Activated CD8-positive, alpha-beta T cell treated with anti-CD3 and anti-CD28 coated beads for 36 hours (primary cell): ENCODE measurements around the gene CDH2. TPM values are rescaled to one million over a fixed set of nuclear protein-coding genes. Genes with fewer than 3 reads are reported as not detected.

Experiments used
- ATAC-seq: fragments of 200-7000 bp; cut with Tn5 transposase; one replicate; pipeline ENCODE4 v1.10.0; 2021; ENCODE audit warnings: mild to moderate bottlenecking, moderate library complexity
- CTCF ChIA-PET: fragments of 350-600 bp; sonication (Branson Sonifier 250); formaldehyde crosslinking; loops from one replicate; lab custom pipeline; 2021; ENCODE audit warnings: antibody characterized with exemption; lab: Charles Lee
- POLR2A ChIA-PET: fragments of 350-600 bp; sonication (Branson Sonifier 250); formaldehyde crosslinking; loops from one replicate; lab custom pipeline; 2021; ENCODE audit warnings: antibody characterized with exemption; lab: Charles Lee
- DNase-seq: peaks from one replicate; pipeline ENCODE4 v3.0.0-alpha.2; 2020
- H3K27ac Mint-ChIP-seq: one replicate; pipeline ENCODE4 v1.8.0; 2021; ENCODE audit warnings: mild to moderate bottlenecking, mixed read lengths
- H3K27me3 Mint-ChIP-seq: one replicate; pipeline ENCODE4 v1.8.0; 2021; ENCODE audit warnings: mixed read lengths
- H3K36me3 Mint-ChIP-seq: one replicate; pipeline ENCODE4 v1.8.0; 2021; ENCODE audit warnings: low read depth, mixed read lengths
- H3K4me1 Mint-ChIP-seq: one replicate; pipeline ENCODE4 v1.8.0; 2021; ENCODE audit warnings: low read depth, mixed read lengths
- H3K4me3 Mint-ChIP-seq: one replicate; pipeline ENCODE4 v1.8.0; 2021; ENCODE audit warnings: mild to moderate bottlenecking, moderate library complexity, mixed read lengths
- H3K9me3 Mint-ChIP-seq: one replicate; pipeline ENCODE4 v1.8.0; 2021; ENCODE audit warnings: mixed read lengths
- intact Hi-C: fragments of 100-400 bp; cut with micrococcal nuclease; formaldehyde crosslinking; loops from one replicate; pipeline ENCODE4 v1.10.0; 2022
- total RNA-seq, 2 experiments: library from RNA; stranded (reverse); gene quantifications; one replicate each; pipeline ENCODE4 v1.2.3, GENCODE V29; 2021
- TF ChIP-seq, protein P1 (sequence below): fragments of 200-600 bp; IDR thresholded peaks from one replicate; pipeline ENCODE4 v1.8.0; 2022; ENCODE audit warnings: antibody characterized with exemption, mild to moderate bottlenecking

CDH2 gene
- total RNA-seq, 2 experiments from 2014 or later = 0.18 TPM; not detected in 1

DNA sequence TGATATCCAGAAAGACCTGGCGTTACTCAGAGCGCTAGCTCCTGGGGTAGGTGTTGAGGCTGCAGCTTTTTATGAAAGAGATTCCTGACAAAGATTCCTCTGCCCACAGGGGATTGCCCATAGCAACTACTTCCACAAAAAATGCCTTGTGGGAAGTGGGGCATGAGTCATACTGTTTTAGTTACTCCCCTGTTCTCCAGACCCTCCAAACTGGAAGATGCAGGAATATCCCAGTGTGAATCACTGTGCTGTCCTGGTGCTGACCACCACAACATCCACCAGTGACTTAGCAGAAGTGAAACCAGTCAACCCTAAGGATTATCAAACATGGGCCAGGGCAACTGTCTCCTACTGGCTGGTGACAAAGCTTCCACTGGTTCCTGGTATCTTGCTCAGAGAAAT, 61.8 kb downstream of the CDH2 start:
- Mint-ChIP-seq H3K27ac (no peak overlapping the region), H3K27me3 (no peaks in the 10 kb centered on the region), H3K9me3 (peaks cover 3% of the 10 kb centered on the region), H3K4me1 (no peaks in the 10 kb centered on the region), H3K36me3 (no peaks in the 10 kb centered on the region), H3K4me3 (no peak overlapping the region)
- ChIA-PET CTCF (no interaction called here), POLR2A (no interaction called here)
- no peak for ATAC-seq
- intact Hi-C loops = no loop called here
- TF ChIP-seq, protein P1, sequence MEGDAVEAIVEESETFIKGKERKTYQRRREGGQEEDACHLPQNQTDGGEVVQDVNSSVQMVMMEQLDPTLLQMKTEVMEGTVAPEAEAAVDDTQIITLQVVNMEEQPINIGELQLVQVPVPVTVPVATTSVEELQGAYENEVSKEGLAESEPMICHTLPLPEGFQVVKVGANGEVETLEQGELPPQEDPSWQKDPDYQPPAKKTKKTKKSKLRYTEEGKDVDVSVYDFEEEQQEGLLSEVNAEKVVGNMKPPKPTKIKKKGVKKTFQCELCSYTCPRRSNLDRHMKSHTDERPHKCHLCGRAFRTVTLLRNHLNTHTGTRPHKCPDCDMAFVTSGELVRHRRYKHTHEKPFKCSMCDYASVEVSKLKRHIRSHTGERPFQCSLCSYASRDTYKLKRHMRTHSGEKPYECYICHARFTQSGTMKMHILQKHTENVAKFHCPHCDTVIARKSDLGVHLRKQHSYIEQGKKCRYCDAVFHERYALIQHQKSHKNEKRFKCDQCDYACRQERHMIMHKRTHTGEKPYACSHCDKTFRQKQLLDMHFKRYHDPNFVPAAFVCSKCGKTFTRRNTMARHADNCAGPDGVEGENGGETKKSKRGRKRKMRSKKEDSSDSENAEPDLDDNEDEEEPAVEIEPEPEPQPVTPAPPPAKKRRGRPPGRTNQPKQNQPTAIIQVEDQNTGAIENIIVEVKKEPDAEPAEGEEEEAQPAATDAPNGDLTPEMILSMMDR = no peak
- DNase-seq = no peak

GRCh38 chr18:28114472-28114871, 62.5 kb downstream of the CDH2 start:
- ATAC-seq (no peak), DNase-seq (no peak)
- TF ChIP-seq, protein P1 = no peak
- Mint-ChIP-seq H3K36me3 (no peaks in the 10 kb centered on the region), H3K9me3 (no peaks in the 10 kb centered on the region), H3K4me3 (no peak overlapping the region), H3K27ac (no peak overlapping the region), H3K4me1 (no peaks in the 10 kb centered on the region), H3K27me3 (no peaks in the 10 kb centered on the region)
- ChIA-PET CTCF (no interaction called here), POLR2A (no interaction called here)
- intact Hi-C loops = no loop called here

- POLR2A ChIA-PET = no interaction called here
- no peak for DNase-seq
- Mint-ChIP-seq H3K27me3 (no peaks in the 10 kb centered on the region), H3K36me3 (no peaks in the 10 kb centered on the region), H3K27ac (no peak overlapping the region), H3K4me3 (no peak overlapping the region), H3K4me1 (no peaks in the 10 kb centered on the region), H3K9me3 (no peaks in the 10 kb centered on the region)
- intact Hi-C loops = no loop called here
- CTCF ChIA-PET = no interaction called here
- TF ChIP-seq, protein P1 = no peak
- ATAC-seq = no peak
Observed at GRCh38 chr18:28113271-28114029, 63.5 kb downstream of the CDH2 start.

DNA sequence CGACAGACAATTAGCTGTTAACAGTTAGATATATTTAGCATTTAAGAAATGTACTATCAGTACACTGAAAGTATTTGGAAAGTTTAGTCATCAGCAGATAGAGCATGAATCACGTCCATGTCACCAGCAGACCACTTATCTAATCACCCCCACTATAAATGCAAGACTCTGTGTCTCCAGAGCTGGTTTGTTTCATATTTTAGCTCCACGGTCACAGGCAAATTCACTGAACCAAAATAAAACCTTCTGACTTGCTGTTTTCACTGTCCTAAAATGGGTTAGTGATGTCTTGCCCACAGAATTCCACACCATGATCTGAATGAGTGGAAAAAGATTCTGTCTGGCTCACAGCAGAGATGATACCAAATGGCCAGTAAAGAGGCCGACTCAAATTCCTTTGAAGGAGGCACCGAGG, 64.9 kb downstream of the CDH2 start:
- no peak for ATAC-seq
- no peaks in the 10 kb centered on the region for H3K4me1 Mint-ChIP-seq
- TF ChIP-seq, protein P1 = no peak
- no peak overlapping the region for H3K27ac Mint-ChIP-seq
- POLR2A ChIA-PET = no interaction called here
- CTCF ChIA-PET = no interaction called here
- H3K9me3 Mint-ChIP-seq = no peaks in the 10 kb centered on the region
- no peak overlapping the region for H3K4me3 Mint-ChIP-seq
- DNase-seq = no peak
- no peaks in the 10 kb centered on the region for H3K36me3 Mint-ChIP-seq
- intact Hi-C loops = no loop called here
- no peaks in the 10 kb centered on the region for H3K27me3 Mint-ChIP-seq

DNA sequence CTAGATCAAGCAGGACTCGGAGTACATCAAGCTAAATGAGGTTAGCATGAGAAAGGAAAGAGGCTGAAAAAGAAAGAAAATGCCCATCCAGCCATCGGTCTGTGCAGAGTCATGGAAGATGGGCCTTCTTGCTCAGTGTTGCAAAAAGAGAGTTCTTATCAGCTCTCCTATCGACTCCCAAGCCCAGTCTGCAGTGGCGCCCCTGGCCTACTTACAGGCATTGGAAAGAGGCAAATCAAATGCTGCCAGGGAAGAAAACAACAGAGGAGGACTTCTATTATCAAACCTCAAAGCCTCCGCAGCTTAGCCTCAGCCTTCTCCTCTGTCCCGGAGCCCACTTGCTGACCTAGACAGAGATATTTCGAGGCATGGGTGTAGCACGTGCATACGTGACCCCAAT, 66.0 kb downstream of the CDH2 start:
- ATAC-seq (no peak), DNase-seq (no peak)
- intact Hi-C loops = no loop called here

More for the DNA sequence above, 66.0 kb downstream of the CDH2 start:
- no peaks in the 10 kb centered on the region for H3K9me3 Mint-ChIP-seq
- no peaks in the 10 kb centered on the region for H3K27me3 Mint-ChIP-seq
- TF ChIP-seq, protein P1 = no peak
- CTCF ChIA-PET = no interaction called here
- H3K27ac Mint-ChIP-seq = no peak overlapping the region
- POLR2A ChIA-PET = interaction anchor here (0.6 kb wide), 1 partner anchor 662 kb away, joined by 3 read pairs; no protein-coding TSS in a partner anchor
- no peak overlapping the region for H3K4me3 Mint-ChIP-seq
- H3K36me3 Mint-ChIP-seq = no peaks in the 10 kb centered on the region
- no peaks in the 10 kb centered on the region for H3K4me1 Mint-ChIP-seq
